Mesenteric fat pad (tissue), 1 donor: ENCODE data around the gene GARRE1. TPM values are rescaled to one million over a fixed set of nuclear protein-coding genes. Genes with fewer than 3 reads are reported as not detected.

ENCODE experiments used
- DNase-seq: peaks from one replicate; pipeline ENCODE4 v3.0.0-alpha.2; 2020; ENCODE audit warnings: low spot score
- total RNA-seq: library from RNA; stranded (reverse); fragmentation: NEBNext Ultra II Directional; extraction: Animal tissue kit (Norgen Biotek cat#: 25700); gene quantifications from one replicate; pipeline ENCODE4 v1.2.1, GENCODE V29; 2021
- donor health status: DM: yes; HTN: yes; CAD: no.

Gene GARRE1
- total RNA-seq, 1 donor from 2014 or later: 37.7 TPM

DNA sequence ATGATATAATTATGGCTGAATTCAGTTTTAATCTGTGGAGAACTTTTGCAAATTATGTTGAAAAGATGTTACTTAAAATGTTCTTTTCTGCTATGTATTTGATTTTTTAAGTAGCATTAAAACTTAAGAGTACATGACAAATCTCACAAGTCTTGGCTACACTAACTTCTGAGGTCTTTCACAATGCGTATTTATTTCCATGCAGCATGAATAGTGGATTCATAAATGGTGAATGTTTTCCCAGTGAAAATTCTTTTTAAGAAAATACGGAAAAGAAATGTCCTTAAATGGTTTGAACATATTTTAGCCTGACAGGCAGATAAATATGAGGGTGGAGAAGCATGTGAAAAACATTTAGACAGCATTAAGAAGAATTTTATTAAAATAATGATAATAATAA, 30.2 kb downstream of the GARRE1 start:
- DNase-seq: no peak

DNA sequence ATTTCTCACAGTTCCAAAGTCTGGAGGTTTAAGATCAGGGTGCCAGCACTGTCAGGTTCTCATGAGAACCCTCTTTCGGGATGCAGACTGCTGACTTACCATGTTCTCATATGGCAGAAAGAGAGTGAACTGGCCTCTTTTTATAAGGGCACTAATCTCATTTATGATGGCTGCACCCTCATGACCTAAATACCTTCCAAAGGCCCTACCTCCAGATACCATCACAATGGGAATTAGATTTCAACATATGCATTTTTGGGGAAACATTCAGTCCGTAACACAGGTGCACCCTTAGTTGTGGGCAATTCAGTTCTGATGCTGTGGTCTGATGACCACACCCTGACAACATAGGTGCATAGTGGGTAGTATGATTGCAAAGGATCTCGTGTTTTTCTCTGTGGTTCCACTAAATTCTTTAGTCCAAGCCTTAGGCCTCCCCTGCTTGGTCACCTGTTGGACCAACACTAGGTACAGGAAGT, 33.3 kb downstream of the GARRE1 start:
- DNase-seq: no peak

DNA sequence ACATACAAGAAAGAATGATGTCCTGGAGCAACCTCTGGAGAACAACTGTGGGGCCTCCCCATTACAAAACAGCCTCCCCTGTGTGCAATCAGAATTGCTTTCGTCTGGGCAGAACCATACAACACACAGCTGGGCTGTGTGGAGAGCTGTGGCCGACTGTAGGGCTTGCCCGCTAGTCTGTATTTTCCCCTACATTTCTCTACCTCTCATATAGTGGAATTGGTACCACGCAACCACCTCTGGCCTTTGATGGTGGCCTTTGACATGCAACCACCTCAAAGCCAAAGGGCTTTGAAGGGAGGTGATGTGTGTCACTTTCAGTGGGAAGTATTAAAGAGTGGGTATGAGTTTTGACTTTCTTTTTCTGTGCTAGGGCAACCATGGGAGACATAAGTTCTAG, 34.0 kb downstream of the GARRE1 start:
- DNase-seq: no peak

GRCh38 chr19:34291235-34291634, 36.9 kb downstream of the GARRE1 start:
- DNase-seq: no peak

- DNase-seq: no peak
Observed at GRCh38 chr19:34295103-34295502, 40.7 kb downstream of the GARRE1 start.

DNA sequence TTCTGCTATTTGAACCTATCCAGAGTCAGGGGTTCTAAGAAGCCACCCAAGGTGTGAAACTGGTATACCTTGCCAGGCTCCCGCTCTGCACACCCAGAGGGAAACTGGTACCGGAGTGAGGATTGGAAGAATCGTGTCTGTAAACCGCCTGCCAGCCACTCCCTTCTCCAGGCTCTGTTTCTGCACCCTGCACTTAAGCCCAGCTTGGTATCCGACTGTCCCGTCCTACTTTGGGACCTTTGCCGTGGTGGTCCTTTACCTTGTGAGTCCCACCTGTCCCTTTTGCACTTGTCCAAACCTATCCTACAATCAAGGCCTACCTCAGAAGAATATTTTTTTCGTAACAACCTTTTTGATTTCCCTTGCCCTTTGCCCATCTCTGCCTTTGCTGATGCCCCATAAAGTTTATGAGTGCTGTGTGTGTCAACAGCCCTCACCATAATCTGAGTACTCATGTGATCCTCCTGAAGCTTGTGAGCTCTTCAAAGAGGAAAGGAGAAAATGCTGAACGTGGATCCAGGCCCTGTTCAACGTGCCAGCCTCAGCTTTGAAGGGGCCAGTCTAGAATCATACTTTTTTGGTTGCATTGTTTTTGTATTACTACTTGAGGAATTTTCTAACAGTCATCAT, 44.7 kb downstream of the GARRE1 start:
- no peak for DNase-seq

DNA sequence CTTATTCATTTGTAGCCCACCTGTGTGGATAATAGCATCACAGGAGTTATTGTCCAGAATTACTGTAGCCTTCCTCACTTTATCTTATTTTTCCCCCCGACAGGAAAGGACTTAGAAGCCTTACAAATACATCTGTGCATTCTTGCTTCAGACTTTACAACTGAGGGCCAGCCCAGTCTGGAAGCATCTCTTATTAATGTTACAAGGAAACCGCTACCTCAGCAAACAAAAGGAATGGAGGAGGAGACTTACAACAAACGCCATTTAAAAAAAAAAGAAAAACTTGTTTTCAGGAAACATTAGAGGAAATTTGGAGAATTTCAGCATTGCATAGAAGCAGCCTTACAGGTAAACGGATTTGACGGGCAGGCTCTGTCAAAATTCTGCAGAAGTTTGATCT, 45.2 kb downstream of the GARRE1 start:
- no peak for DNase-seq

DNA sequence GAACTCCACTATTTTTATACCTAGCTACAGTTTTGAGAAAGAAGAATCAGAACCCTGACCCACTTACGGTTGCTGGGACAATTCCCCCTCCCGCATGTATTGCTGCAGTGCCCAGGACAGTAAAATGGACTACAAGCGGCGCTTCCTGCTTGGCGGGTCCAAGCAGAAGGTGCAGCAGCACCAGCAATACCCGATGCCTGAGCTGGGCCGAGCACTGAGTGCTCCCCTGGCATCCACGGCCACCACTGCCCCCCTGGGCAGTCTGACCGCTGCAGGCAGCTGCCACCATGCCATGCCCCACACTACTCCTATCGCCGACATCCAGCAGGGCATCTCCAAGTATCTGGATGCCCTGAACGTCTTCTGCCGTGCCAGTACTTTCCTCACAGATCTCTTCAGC, 46.0 kb downstream of the GARRE1 start:
- no peak for DNase-seq

GRCh38 chr19:34300962-34301361, 46.6 kb downstream of the GARRE1 start:
- no peak for DNase-seq

Other genes with a start within 250 kb of the GARRE1 start
- gene LSM14A, start 82.0 kb upstream of the GARRE1 start, total RNA-seq: 87.2 TPM
- 426 TPM for gene GPI, start 110.6 kb downstream of the GARRE1 start, total RNA-seq
- 4.3 TPM for gene PDCD2L, start 149.8 kb downstream of the GARRE1 start, total RNA-seq
- gene UBA2, start 173.8 kb downstream of the GARRE1 start, total RNA-seq: 115 TPM
- gene WTIP, start 227.2 kb downstream of the GARRE1 start, total RNA-seq: 25.3 TPM